Transverse colon (tissue), 4 donors: ENCODE data around the gene ZNF629.

Source experiments
- EP300 ChIP-seq: sonication (generic); formaldehyde crosslinking; IDR thresholded peaks from one replicate; pipeline ENCODE4 v1.6.1; 2017; ENCODE audit warnings: antibody characterized with exemption, low read depth
- POLR2A ChIP-seq: fragments of 450-650 bp; IDR thresholded peaks from one replicate; pipeline ENCODE4 v1.6.1; 2016; ENCODE audit warnings: antibody characterized with exemption, mild to moderate bottlenecking, moderate library complexity
- POLR2AphosphoS5 ChIP-seq, 3 donors: sonication (generic); formaldehyde crosslinking; IDR thresholded peaks; one replicate each; pipeline ENCODE4 v1.6.1; 2016; ENCODE audit warnings: antibody characterized with exemption in 3 of 3
- TF ChIP-seq, protein P1 (sequence below), 5 experiments: fragments of 200-600 bp in 3 of 5; fragments of 450-650 bp in 2 of 5; sonication (generic) in 3 of 5; IDR thresholded peaks; 1 replicate in 2 of 5; 2 replicates in 3 of 5; pipeline ENCODE4 v1.5.1; 2016 to 2017; ENCODE audit warnings: antibody characterized with exemption in 5 of 5, inconsistent platforms in 3 of 5, mild to moderate bottlenecking in 2 of 5, moderate library complexity in 1 of 5

DNA sequence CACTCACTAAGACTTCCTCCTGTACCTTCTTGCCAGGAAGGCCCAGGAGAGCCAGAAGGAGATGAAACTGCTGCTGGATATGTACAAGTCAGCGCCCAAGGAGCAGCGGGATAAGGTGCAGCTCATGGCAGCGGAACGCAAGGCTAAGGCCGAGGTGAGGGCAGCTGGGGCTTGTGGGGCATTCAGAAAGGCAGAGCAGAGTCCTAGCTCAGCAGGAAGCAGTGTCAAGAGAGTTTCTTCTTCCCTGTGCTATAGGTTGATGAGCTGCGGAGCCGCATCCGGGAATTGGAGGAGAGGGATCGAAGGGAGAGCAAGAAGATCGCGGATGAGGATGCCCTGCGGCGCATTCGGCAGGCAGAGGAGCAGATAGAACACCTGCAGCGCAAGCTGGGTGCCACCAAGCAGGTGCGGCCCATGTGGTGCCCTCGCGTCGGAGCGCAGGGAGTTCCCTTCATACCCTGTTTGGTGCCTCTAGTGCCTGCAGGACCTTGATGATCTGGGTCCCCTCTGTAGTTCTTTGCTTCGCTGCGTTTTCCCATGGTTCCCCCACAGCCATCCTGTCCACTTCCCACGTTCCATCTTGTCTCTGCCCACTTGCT lies 18.3 kb downstream of the ZNF629 start:
- TF ChIP-seq, protein P1, sequence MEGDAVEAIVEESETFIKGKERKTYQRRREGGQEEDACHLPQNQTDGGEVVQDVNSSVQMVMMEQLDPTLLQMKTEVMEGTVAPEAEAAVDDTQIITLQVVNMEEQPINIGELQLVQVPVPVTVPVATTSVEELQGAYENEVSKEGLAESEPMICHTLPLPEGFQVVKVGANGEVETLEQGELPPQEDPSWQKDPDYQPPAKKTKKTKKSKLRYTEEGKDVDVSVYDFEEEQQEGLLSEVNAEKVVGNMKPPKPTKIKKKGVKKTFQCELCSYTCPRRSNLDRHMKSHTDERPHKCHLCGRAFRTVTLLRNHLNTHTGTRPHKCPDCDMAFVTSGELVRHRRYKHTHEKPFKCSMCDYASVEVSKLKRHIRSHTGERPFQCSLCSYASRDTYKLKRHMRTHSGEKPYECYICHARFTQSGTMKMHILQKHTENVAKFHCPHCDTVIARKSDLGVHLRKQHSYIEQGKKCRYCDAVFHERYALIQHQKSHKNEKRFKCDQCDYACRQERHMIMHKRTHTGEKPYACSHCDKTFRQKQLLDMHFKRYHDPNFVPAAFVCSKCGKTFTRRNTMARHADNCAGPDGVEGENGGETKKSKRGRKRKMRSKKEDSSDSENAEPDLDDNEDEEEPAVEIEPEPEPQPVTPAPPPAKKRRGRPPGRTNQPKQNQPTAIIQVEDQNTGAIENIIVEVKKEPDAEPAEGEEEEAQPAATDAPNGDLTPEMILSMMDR (IDR thresholded peaks at IDR 0.05): no peak
- no peak for TF ChIP-seq EP300
- no peak for TF ChIP-seq POLR2AphosphoS5 (IDR thresholded peaks at IDR 0.05)
- TF ChIP-seq POLR2A: no peak
